Esophagus muscularis mucosa (tissue), 4 donors: Measurements from ENCODE around the gene CLSTN1. TPM values are rescaled to one million over a fixed set of nuclear protein-coding genes. Genes with fewer than 3 reads are reported as not detected.

Experiments
- DNase-seq: peaks from one replicate; pipeline ENCODE4 v3.0.0-alpha.2; 2017; ENCODE audit errors: extremely low spot score
- H3K27ac ChIP-seq, 4 donors: fragments of 200-600 bp; sonication (generic); replicated peaks in 1 of 4; 1 replicate in 3 of 4; 2 replicates in 1 of 4; pipeline ENCODE4 v1.5.1; 2016 to 2019; ENCODE audit warnings: mild to moderate bottlenecking in 1 of 4
- H3K27me3 ChIP-seq, 4 donors: fragments of 200-600 bp; sonication (generic); one replicate each; pipeline versions ENCODE4 v1.5.1 to v1.6.0; 2016 to 2019
- H3K36me3 ChIP-seq, 4 donors: fragments of 200-600 bp; sonication (generic); one replicate each; pipeline ENCODE4 v1.5.1; 2016 to 2019
- H3K4me1 ChIP-seq, 4 donors: fragments of 200-600 bp; sonication (generic); one replicate each; pipeline ENCODE4 v1.5.1; 2016 to 2019
- H3K4me3 ChIP-seq, 4 donors: fragments of 200-600 bp; sonication (generic); 1 replicate in 2 of 4; 2 replicates in 2 of 4; pipeline ENCODE4 v1.5.1; 2016 to 2019; ENCODE audit warnings: mild to moderate bottlenecking in 4 of 4, moderate library complexity in 1 of 4
- H3K9me3 ChIP-seq, 4 donors: fragments of 200-600 bp; sonication (generic); 1 replicate in 3 of 4; 2 replicates in 1 of 4; pipeline ENCODE4 v1.5.1; 2016 to 2019
- EP300 ChIP-seq: sonication (generic); formaldehyde crosslinking; IDR thresholded peaks from one replicate; pipeline ENCODE4 v1.6.1; 2017; ENCODE audit warnings: antibody characterized with exemption
- POLR2A ChIP-seq: fragments of 450-650 bp; IDR thresholded peaks from one replicate; pipeline ENCODE4 v1.6.1; 2017; ENCODE audit warnings: antibody characterized with exemption, moderate library complexity, mild to moderate bottlenecking, low read depth
- POLR2AphosphoS5 ChIP-seq, 2 donors: sonication (generic); formaldehyde crosslinking; IDR thresholded peaks; one replicate each; pipeline ENCODE4 v1.6.1; 2017; ENCODE audit warnings: antibody characterized with exemption in 2 of 2
- WGBS: methylation state at CpG from one replicate; pipeline ENCODE4 v1.1.5; 2018; 5-methylcytosine and 5-hydroxymethylcytosine counted together
- intact Hi-C: fragments of 100-400 bp; cut with DNase I; formaldehyde crosslinking; loops from one replicate; pipeline ENCODE4 v1.15.1; 2023
- total RNA-seq, 4 donors: library from RNA; depleted of rRNA; stranded (reverse); fragments of >200 nt; gene quantifications; one replicate each; pipeline versions ENCODE4 v1.1.0 to v1.2.1, GENCODE V29; 2016
- TF ChIP-seq, protein P1 (sequence below), 3 experiments: fragments of 200-600 bp in 2 of 3; fragments of 450-650 bp in 1 of 3; sonication (generic) in 2 of 3; IDR thresholded peaks; one replicate each; pipeline ENCODE4 v1.5.1; 2017 to 2019; ENCODE audit warnings: antibody characterized with exemption in 3 of 3, mild to moderate bottlenecking in 2 of 3, moderate library complexity in 1 of 3

Gene CLSTN1
- total RNA-seq, 4 donors from 2014 or later = 47.1 to 109 (median 72.3) TPM

DNA sequence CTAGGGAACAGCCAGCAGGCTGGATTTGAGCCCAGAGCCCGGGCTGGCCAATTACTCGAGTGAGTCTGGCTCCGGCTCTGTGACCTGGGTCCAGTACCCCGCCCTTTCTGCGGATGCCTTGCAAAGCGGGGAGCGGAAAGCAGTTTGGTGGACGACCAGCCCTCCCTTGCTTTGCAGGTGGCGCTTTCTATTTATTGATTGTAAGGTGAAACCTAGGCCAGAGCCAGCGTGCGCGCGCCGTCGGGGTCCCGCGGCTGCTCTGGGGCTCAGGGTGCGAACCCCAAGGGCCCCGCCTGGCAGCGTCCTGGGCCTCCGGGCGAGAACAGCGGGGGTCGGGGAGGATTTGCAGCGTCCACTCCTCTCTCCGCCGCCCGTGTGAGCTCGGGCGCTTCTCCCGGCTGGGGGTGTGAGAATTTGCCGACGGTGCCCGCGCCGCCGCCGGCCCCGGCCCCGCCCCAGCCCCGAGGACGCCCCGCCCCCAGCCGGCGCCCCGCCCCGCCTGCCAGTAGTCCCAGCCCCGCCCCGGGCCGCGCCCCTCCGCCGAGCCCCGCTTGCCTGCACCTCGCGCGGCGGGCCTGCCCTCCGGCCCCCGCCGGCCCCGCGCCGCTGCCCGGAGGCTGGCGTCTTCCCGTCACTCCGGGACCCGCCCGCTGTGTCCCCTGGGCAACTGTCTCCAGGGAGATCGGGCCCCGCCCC, 134.6 kb downstream of the CLSTN1 start:
- peak overlapping the region; percentile 64 to 78 (median 74) for H3K27ac ChIP-seq
- no peak for TF ChIP-seq EP300
- peak; percentile 18 to 22 for TF ChIP-seq POLR2AphosphoS5 (IDR thresholded peaks at IDR 0.05)
- intact Hi-C loops = loop anchor here (5.0 kb wide), 1 partner anchor 62 kb away; no protein-coding TSS in a partner anchor
- peaks cover 0 to 13% (median 3%) of the 10 kb centered on the region in 4 donors for H3K36me3 ChIP-seq
- 0% methylated on average over 8 of the region's 72 CpGs for WGBS
- H3K4me1 ChIP-seq = peaks cover 28 to 47% (median 37%) of the 10 kb centered on the region in 4 donors
- no peaks in the 10 kb centered on the region for H3K9me3 ChIP-seq
- no peak for DNase-seq
- H3K4me3 ChIP-seq = peak overlapping the region; percentile 75 to 92 (median 84)
- H3K27me3 ChIP-seq = no peaks in the 10 kb centered on the region

DNA sequence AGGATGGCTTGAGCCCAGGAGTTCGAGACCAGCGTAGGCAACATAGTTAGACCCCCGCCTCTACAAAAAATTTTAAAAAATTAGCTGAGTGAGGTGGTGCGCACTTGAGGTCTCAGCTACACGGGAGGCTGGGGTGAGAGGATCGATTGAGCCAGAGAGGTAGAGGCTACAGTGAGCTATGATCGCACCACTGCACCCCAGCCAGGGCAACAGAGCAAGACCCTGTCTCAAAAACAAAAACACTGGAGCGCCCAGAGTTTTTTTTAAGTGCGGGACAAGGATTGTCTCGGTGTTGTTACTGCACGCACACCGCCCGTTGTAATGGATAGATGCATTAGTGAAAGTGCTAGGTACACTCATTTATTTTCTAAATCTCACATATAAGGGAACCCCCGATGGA, 135.2 kb downstream of the CLSTN1 start:
- Histone ChIP-seq H3K36me3 (peaks cover 0 to 13% (median under 1%) of the 10 kb centered on the region in 4 donors), H3K27me3 (no peaks in the 10 kb centered on the region), H3K9me3 (no peaks in the 10 kb centered on the region), H3K4me3 (peak overlapping the region; percentile 75 to 92 (median 84)), H3K4me1 (peaks cover 28 to 47% (median 37%) of the 10 kb centered on the region in 4 donors), H3K27ac (peak overlapping the region in 1 of 4 donors; percentile 71)
- 64% methylated on average over 12 of the region's 14 CpGs for WGBS
- TF ChIP-seq, protein P1, sequence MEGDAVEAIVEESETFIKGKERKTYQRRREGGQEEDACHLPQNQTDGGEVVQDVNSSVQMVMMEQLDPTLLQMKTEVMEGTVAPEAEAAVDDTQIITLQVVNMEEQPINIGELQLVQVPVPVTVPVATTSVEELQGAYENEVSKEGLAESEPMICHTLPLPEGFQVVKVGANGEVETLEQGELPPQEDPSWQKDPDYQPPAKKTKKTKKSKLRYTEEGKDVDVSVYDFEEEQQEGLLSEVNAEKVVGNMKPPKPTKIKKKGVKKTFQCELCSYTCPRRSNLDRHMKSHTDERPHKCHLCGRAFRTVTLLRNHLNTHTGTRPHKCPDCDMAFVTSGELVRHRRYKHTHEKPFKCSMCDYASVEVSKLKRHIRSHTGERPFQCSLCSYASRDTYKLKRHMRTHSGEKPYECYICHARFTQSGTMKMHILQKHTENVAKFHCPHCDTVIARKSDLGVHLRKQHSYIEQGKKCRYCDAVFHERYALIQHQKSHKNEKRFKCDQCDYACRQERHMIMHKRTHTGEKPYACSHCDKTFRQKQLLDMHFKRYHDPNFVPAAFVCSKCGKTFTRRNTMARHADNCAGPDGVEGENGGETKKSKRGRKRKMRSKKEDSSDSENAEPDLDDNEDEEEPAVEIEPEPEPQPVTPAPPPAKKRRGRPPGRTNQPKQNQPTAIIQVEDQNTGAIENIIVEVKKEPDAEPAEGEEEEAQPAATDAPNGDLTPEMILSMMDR (IDR thresholded peaks at IDR 0.05) = no peak
- TF ChIP-seq POLR2AphosphoS5 (IDR thresholded peaks at IDR 0.05) = no peak
- TF ChIP-seq EP300 = no peak
- TF ChIP-seq POLR2A = no peak
- intact Hi-C loops = loop anchor here (5.0 kb wide), 1 partner anchor 61 kb away; no protein-coding TSS in a partner anchor
- DNase-seq = no peak

DNA sequence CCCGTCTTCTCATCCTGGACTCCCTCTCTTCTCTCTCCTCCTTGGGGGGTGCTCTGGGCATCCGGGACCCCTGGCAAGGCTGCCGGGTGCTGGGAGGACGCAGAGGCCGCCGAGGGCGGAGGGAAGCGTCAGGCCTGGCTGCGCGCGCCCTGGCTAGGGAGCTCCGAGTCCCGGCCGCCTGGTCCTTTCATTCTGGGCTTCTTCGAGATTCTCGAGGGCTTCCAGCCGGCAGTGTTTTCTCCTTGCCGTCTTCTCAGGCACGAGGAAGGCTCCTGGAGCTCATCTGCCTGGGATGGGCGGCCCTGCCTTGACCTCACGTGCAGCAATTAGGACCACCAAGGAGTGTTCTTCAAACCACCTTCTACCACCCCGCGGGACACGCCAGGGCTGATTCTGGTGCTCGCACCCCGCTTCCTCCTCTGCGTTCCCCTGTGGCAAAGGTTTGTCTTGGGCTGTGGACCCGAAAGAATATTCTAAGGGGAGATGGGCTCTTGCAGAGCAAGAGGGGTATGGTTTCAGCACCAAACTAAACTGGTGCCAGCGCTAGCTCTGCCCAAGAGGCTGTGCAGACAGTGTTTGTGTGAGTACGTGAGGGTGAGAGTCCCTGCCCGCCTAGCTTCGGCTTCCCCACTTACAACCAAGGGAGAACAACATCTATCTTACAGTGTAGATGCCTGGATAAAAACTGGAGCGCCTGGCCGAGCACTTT, 135.7 kb downstream of the CLSTN1 start:
- intact Hi-C loops = loop anchor here (5.0 kb wide), 1 partner anchor 61 kb away; no protein-coding TSS in a partner anchor
- DNase-seq = no peak
- 24% methylated on average over 7 of the region's 34 CpGs for WGBS
- Histone ChIP-seq H3K9me3 (no peaks in the 10 kb centered on the region), H3K27me3 (no peaks in the 10 kb centered on the region), H3K36me3 (peaks cover 0 to 10% (median 0%) of the 10 kb centered on the region in 4 donors), H3K4me1 (peaks cover 28 to 47% (median 37%) of the 10 kb centered on the region in 4 donors), H3K27ac (peak overlapping the region; percentile 3 to 71 (median 52)), H3K4me3 (peak overlapping the region; percentile 75 to 92 (median 84))
- TF ChIP-seq POLR2AphosphoS5 (IDR thresholded peaks at IDR 0.05) (no peak), EP300 (no peak), POLR2A (no peak)
- TF ChIP-seq, protein P1 (IDR thresholded peaks at IDR 0.05) = no peak

DNA sequence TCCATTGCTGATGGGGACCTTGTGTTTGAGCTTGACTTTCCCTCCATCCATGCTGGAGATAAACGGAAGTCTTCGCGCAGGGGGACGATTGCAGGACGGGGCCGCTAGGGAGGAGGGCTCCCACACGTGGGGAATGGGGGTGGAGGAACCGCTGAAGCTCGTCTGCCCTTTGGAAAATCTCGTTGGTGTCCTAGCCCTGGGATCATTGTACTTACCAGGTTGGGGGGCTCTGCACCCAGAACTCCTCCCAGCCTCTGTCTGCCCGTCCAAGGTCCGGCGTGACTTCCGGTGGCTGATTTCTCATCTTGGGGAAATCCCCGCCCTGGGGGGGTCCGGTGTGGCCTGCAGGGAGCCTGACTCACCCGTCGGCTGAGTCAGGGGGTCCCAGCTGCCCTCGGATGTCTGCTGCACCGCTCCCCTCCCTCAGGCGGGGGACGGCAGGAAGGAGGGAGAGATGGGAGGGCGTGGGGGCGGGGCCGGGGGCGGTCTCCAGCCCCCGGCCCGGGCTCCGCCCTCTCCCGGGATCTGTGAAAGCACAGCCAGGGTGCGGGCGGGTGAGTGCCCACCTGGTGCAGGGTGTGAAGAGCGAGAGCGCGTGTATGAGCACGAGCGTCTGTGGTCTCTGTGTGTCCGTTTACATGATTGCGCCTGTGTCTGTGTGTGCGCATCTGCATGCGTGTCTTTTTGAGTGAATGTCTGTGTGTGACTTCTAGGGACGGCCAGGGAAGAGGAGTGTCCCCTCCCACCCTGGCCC, 136.5 kb downstream of the CLSTN1 start:
- H3K4me3 ChIP-seq = peak overlapping the region; percentile 75 to 92 (median 84)
- peak overlapping the region; percentile 50 to 71 (median 60) for H3K27ac ChIP-seq
- H3K27me3 ChIP-seq = no peaks in the 10 kb centered on the region
- TF ChIP-seq, protein P1 (IDR thresholded peaks at IDR 0.05) = peak in 1 of 3 experiments; percentile 15
- no peak for TF ChIP-seq EP300
- peaks cover 28 to 47% (median 37%) of the 10 kb centered on the region in 4 donors for H3K4me1 ChIP-seq
- DNase-seq = no peak
- intact Hi-C loops = loop anchor here (5.0 kb wide), 1 partner anchor 60 kb away; no protein-coding TSS in a partner anchor
- no peaks in the 10 kb centered on the region for H3K9me3 ChIP-seq
- WGBS = 3% methylated on average over 23 of the region's 42 CpGs
- peaks cover 0 to 6% (median 0%) of the 10 kb centered on the region in 4 donors for H3K36me3 ChIP-seq
